OCI-LY3 (cell line): ENCODE data around the gene GOLGA2.

Experiments
- H2AFZ ChIP-seq: fragments of 200-600, 300-600 bp; shearing (Covaris generic); 2 replicates; pipeline ENCODE4 v1.6.0; 2014; ENCODE audit warnings: antibody characterized with exemption, low read depth, low read length
- H3K27ac ChIP-seq: fragments of 200-600, 300-600 bp; sonication (generic); 2 replicates; pipeline ENCODE4 v1.5.1; 2014; ENCODE audit warnings: mild to moderate bottlenecking, low read length, moderate library complexity, mixed read lengths
- H3K27me3 ChIP-seq: fragments of 200-600, 300-600 bp; sonication (generic); 2 replicates; pipeline ENCODE4 v1.6.1; 2014; ENCODE audit warnings: low read depth, low read length, mixed read lengths
- H3K36me3 ChIP-seq: fragments of 200-600, 300-600 bp; sonication (generic); replicated peaks from 2 replicates; pipeline ENCODE3; 2014; ENCODE audit warnings: low read depth, low read length, mixed read lengths
- H3K4me1 ChIP-seq: fragments of 300-600, 200-600 bp; sonication (generic); 2 replicates; pipeline ENCODE4 v1.6.1; 2014; ENCODE audit warnings: low read length, mixed read lengths
- H3K4me2 ChIP-seq: fragments of 200-600, 300-600 bp; sonication (generic); 2 replicates; pipeline ENCODE4 v1.6.1; 2014; ENCODE audit warnings: low read length, mixed read lengths
- H3K4me3 ChIP-seq: fragments of 300-600, 200-600 bp; sonication (generic); 2 replicates; pipeline ENCODE4 v1.5.1; 2014; ENCODE audit warnings: antibody characterized with exemption, mild to moderate bottlenecking, low read length, moderate library complexity
- H3K79me2 ChIP-seq: fragments of 300-600, 200-600 bp; shearing (Covaris generic); 2 replicates; pipeline ENCODE4 v1.6.1; 2014; ENCODE audit warnings: mild to moderate bottlenecking, low read length, mixed read lengths
- H3K9ac ChIP-seq: fragments of 300-600, 200-600 bp; shearing (Covaris generic); 2 replicates; pipeline ENCODE4 v1.6.0; 2014; ENCODE audit warnings: mild to moderate bottlenecking, low read length, moderate library complexity
- H3K9me3 ChIP-seq: fragments of 200-600, 300-600 bp; shearing (Covaris generic); 2 replicates; pipeline ENCODE4 v1.6.1; 2014; ENCODE audit warnings: low read length, mixed read lengths; ENCODE audit not compliant: insufficient read depth
- H4K20me1 ChIP-seq: fragments of 200-600, 300-600 bp; sonication (generic); 2 replicates; pipeline ENCODE4 v1.6.1; 2016; ENCODE audit warnings: low read length, mixed read lengths; ENCODE audit not compliant: insufficient read depth
- EZH2phosphoT487 ChIP-seq: fragments of 200-600 bp; shearing (Covaris generic); IDR thresholded peaks from 2 replicates; pipeline ENCODE4 v1.6.1; 2018; ENCODE audit warnings: antibody characterized with exemption, mixed run types, low read depth
- TF ChIP-seq, protein P1 (sequence below): fragments of 200-600, 300-600 bp; sonication (generic); IDR thresholded peaks from 2 replicates; pipeline ENCODE4 v1.5.1; 2014; ENCODE audit warnings: antibody characterized with exemption, low read length, low read depth

Gene GOLGA2

GRCh38 chr9:128222026-128222425 is 53.8 kb downstream of the GOLGA2 start:
- H3K4me1 ChIP-seq: peaks cover 14% of the 10 kb centered on the region

DNA sequence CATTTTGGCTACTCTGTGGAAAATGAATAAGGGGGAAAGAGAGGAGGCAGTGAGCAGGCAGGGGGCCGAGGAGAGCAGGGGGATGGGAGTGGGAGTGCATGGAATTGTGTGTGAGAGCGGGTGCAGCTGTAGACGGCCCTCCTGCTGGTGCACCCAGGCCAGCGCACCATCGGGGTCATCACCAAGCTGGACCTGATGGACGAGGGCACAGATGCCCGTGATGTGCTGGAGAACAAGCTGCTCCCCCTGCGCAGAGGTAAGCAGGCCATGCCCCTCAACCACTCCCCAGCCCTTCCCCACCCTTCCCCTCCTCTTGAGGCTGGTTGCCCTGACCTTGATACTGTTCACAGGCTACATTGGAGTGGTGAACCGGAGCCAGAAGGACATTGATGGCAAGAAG is 56.0 kb downstream of the GOLGA2 start:
- Histone ChIP-seq H3K9ac (no peak overlapping the region), H3K4me1 (peaks cover 8% of the 10 kb centered on the region), H3K27me3 (no peaks in the 10 kb centered on the region), H3K27ac (no peak overlapping the region), H2AFZ (no peak overlapping the region), H3K79me2 (no peaks in the 10 kb centered on the region), H3K9me3 (no peaks in the 10 kb centered on the region), H4K20me1 (no peaks in the 10 kb centered on the region), H3K4me3 (no peak overlapping the region), H3K36me3 (no peaks in the 10 kb centered on the region), H3K4me2 (no peak overlapping the region)
- TF ChIP-seq, protein P1, sequence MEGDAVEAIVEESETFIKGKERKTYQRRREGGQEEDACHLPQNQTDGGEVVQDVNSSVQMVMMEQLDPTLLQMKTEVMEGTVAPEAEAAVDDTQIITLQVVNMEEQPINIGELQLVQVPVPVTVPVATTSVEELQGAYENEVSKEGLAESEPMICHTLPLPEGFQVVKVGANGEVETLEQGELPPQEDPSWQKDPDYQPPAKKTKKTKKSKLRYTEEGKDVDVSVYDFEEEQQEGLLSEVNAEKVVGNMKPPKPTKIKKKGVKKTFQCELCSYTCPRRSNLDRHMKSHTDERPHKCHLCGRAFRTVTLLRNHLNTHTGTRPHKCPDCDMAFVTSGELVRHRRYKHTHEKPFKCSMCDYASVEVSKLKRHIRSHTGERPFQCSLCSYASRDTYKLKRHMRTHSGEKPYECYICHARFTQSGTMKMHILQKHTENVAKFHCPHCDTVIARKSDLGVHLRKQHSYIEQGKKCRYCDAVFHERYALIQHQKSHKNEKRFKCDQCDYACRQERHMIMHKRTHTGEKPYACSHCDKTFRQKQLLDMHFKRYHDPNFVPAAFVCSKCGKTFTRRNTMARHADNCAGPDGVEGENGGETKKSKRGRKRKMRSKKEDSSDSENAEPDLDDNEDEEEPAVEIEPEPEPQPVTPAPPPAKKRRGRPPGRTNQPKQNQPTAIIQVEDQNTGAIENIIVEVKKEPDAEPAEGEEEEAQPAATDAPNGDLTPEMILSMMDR: no peak
- no peak for TF ChIP-seq EZH2phosphoT487

More at GRCh38 chr9:128222026-128222425, 53.8 kb downstream of the GOLGA2 start:
- H4K20me1 ChIP-seq: no peaks in the 10 kb centered on the region
- H3K27ac ChIP-seq: no peak overlapping the region
- H3K36me3 ChIP-seq: no peaks in the 10 kb centered on the region
- H3K4me3 ChIP-seq: no peak overlapping the region
- no peak for TF ChIP-seq EZH2phosphoT487
- TF ChIP-seq, protein P1: no peak
- H3K9me3 ChIP-seq: no peaks in the 10 kb centered on the region
- H3K9ac ChIP-seq: no peak overlapping the region
- no peaks in the 10 kb centered on the region; the same call in 1 of the 2 replicates for H3K27me3 ChIP-seq
- H3K79me2 ChIP-seq: no peaks in the 10 kb centered on the region
- H3K4me2 ChIP-seq: no peak overlapping the region
- H2AFZ ChIP-seq: no peak overlapping the region

DNA sequence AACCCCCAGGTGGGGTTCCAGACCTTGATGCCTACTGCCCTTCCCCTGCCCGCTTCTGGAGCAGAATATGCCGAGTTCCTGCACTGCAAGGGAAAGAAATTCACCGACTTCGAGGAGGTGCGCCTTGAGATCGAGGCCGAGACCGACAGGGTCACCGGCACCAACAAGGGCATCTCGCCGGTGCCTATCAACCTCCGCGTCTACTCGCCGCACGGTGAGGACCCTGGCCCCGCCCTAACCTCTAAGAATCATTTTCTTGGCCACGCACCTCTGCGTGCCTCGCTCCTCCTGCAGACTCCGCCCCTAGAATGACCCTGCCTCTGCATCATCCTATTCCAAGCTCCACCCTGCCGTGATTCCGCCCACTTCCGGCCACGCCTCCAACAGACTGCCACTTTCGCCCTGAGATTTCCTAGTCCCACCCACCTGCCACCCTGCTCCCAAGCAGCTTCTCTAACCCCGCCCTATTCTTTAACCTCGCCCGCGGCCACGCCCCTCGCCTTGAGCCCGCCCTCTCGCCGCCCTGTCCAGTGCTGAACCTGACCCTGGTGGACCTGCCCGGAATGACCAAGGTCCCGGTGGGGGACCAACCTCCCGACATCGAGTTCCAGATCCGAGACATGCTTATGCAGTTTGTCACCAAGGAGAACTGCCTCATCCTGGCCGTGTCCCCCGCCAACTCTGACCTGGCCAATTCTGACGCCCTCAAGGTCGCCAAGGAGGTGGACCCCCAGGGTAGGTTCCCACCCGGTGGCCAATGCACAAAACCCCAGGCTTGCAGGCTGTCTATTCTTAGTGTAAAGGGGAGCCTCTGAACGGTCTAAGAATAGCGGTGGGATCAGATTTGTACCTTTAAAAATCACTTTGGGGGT is 57.1 kb downstream of the GOLGA2 start:
- TF ChIP-seq, protein P1: no peak
- TF ChIP-seq EZH2phosphoT487: no peak
- H3K4me2 ChIP-seq: peak overlapping the region; percentile 100
- no peaks in the 10 kb centered on the region for H3K9me3 ChIP-seq
- H3K27ac ChIP-seq: no peak overlapping the region
- H4K20me1 ChIP-seq: no peaks in the 10 kb centered on the region
- peak overlapping the region; percentile 71 for H3K9ac ChIP-seq
- no peaks in the 10 kb centered on the region for H3K27me3 ChIP-seq
- no peaks in the 10 kb centered on the region for H3K79me2 ChIP-seq
- H3K4me1 ChIP-seq: peaks cover 8% of the 10 kb centered on the region
- peak overlapping the region; percentile 86 for H3K4me3 ChIP-seq
- H3K36me3 ChIP-seq: no peaks in the 10 kb centered on the region
- peak overlapping the region; percentile 77 for H2AFZ ChIP-seq

- Histone ChIP-seq H3K27ac (no peak overlapping the region), H2AFZ (peak overlapping the region; percentile 77), H3K79me2 (no peaks in the 10 kb centered on the region), H4K20me1 (no peaks in the 10 kb centered on the region), H3K4me1 (peaks cover 8% of the 10 kb centered on the region), H3K27me3 (no peaks in the 10 kb centered on the region), H3K9ac (peak overlapping the region; percentile 71), H3K4me3 (peak overlapping the region; percentile 86), H3K9me3 (no peaks in the 10 kb centered on the region), H3K4me2 (peak overlapping the region; percentile 100), H3K36me3 (no peaks in the 10 kb centered on the region)
- TF ChIP-seq EZH2phosphoT487: no peak
- TF ChIP-seq, protein P1: no peak
Measured at GRCh38 chr9:128218172-128218517, 57.7 kb downstream of the GOLGA2 start.
